Body of pancreas (tissue), 4 donors: ENCODE measurements around the gene SLC22A23. TPM values are rescaled to one million over a fixed set of nuclear protein-coding genes. Genes with fewer than 3 reads are reported as not detected.
A peak's percentile ranks its signal among the peaks of the same experiment; 100 is the strongest.

Experiments
- ATAC-seq: fragments of 150-250 bp; one replicate; pipeline ENCODE4 v1.9.1; 2016
- DNase-seq, 4 donors: peaks; one replicate each; pipeline ENCODE4 v3.0.0-alpha.2; 2019
- H3K27ac ChIP-seq, 4 donors: fragments of 200-600 bp; sonication (generic); 1 replicate in 3 of 4; 2 replicates in 1 of 4; pipeline versions ENCODE4 v1.5.1 to v1.6.1; 2016 to 2019; ENCODE audit warnings: mild to moderate bottlenecking in 1 of 4, mixed read lengths in 1 of 4, moderate library complexity in 1 of 4
- H3K27me3 ChIP-seq, 2 donors: fragments of 200-600 bp; sonication (generic); one replicate each; pipeline ENCODE4 v1.6.0; 2016; ENCODE audit warnings: mild to moderate bottlenecking in 1 of 2
- H3K36me3 ChIP-seq, 2 donors: fragments of 200-600 bp; sonication (generic); replicated peaks in 1 of 2; 2 replicates each; pipeline ENCODE4 v1.5.1; 2016; ENCODE audit warnings: low read depth in 2 of 2; ENCODE audit not compliant: insufficient read depth in 1 of 2
- H3K4me1 ChIP-seq: fragments of 200-600 bp; sonication (generic); one replicate; pipeline ENCODE4 v1.6.0; 2016
- H3K4me3 ChIP-seq, 2 donors: fragments of 200-600 bp; sonication (generic); 1 replicate in 1 of 2; 2 replicates in 1 of 2; pipeline ENCODE4 v1.5.1; 2016 to 2019
- H3K9me3 ChIP-seq, 3 donors: fragments of 200-600 bp; sonication (generic); 1 replicate in 2 of 3; 2 replicates in 1 of 3; pipeline ENCODE4 v1.5.1; 2016
- CTCF ChIP-seq, 7 experiments: fragments of 450-650 bp in 4 of 7; fragments of 200-600 bp in 3 of 7; sonication (generic) in 3 of 7; IDR thresholded peaks; one replicate each; pipeline ENCODE4 v1.5.1; 2016 to 2019; ENCODE audit warnings: antibody characterized with exemption in 7 of 7
- POLR2A ChIP-seq, 3 donors: fragments of 450-650 bp; IDR thresholded peaks; one replicate each; pipeline ENCODE4 v1.6.1; 2016; ENCODE audit warnings: antibody characterized with exemption in 3 of 3, mild to moderate bottlenecking in 2 of 3
- whole genome bisulfite sequencing, 2 donors: methylation state at CpG; one replicate each; pipeline ENCODE4 v1.1.5; 2017; 5-methylcytosine and 5-hydroxymethylcytosine counted together
- intact Hi-C: fragments of 100-400 bp; cut with DNase I; formaldehyde crosslinking; loops from one replicate; pipeline ENCODE4 v1.15.1; 2023
- total RNA-seq, 2 donors: library from RNA; depleted of rRNA; stranded (reverse); fragments of >200 nt; gene quantifications; one replicate each; pipeline ENCODE4 v1.1.0, GENCODE V29; 2016

The SLC22A23 gene
- total RNA-seq, 2 donors from 2014 or later: 20.4 to 32.2 TPM

GRCh38 chr6:3287976-3288707 lies 168.7 kb downstream of the SLC22A23 start:
- H3K9me3 ChIP-seq: no peaks in the 10 kb centered on the region
- ATAC-seq: no peak
- no peaks in the 10 kb centered on the region for H3K27me3 ChIP-seq
- intact Hi-C loops: loop anchor here (10.0 kb wide), 2 partner anchors 167 to 227 kb away; partner anchors contain the start of gene SLC22A23
- WGBS, 2 donors: 77 to 83% methylated on average over 17 of the region's 17 CpGs
- no peak overlapping the region for H3K27ac ChIP-seq
- no peaks in the 10 kb centered on the region for H3K4me1 ChIP-seq
- no peak for TF ChIP-seq POLR2A (IDR thresholded peaks at IDR 0.05)
- no peak for TF ChIP-seq CTCF (IDR thresholded peaks at IDR 0.05)
- peak in 1 of 4 donors; percentile 8 for DNase-seq
- no peak overlapping the region for H3K4me3 ChIP-seq
- H3K36me3 ChIP-seq: peaks cover 0 to 2% of the 10 kb centered on the region in 2 donors

- H3K36me3 ChIP-seq: peaks cover 0 to 4% of the 10 kb centered on the region in 2 donors
- TF ChIP-seq CTCF (IDR thresholded peaks at IDR 0.05) (no peak), POLR2A (IDR thresholded peaks at IDR 0.05) (no peak)
- DNase-seq (peak in 1 of 4 donors; percentile 20), ATAC-seq (no peak)
- no peak overlapping the region for H3K27ac ChIP-seq
- 83 to 84% methylated on average over 9 of the region's 9 CpGs for WGBS, 2 donors
- no peaks in the 10 kb centered on the region for H3K4me1 ChIP-seq
- H3K27me3 ChIP-seq: no peaks in the 10 kb centered on the region
- H3K9me3 ChIP-seq: no peaks in the 10 kb centered on the region
- no peak overlapping the region for H3K4me3 ChIP-seq
- intact Hi-C loops: loop anchor here (10.0 kb wide), 2 partner anchors 167 to 227 kb away; partner anchors contain the start of gene SLC22A23
These were observed 169.5 kb downstream of the SLC22A23 start for GRCh38 chr6:3287308-3287707.

GRCh38 chr6:3286641-3287171 lies 170.1 kb downstream of the SLC22A23 start:
- 92 to 95% methylated on average over 11 to 24 of the region's 24 CpGs for WGBS, 2 donors
- no peaks in the 10 kb centered on the region for H3K9me3 ChIP-seq
- no peaks in the 10 kb centered on the region for H3K4me1 ChIP-seq
- no peak overlapping the region for H3K4me3 ChIP-seq
- intact Hi-C loops: loop anchor here (10.0 kb wide), 2 partner anchors 168 to 228 kb away; partner anchors contain the start of gene SLC22A23
- DNase-seq (peak in 1 of 4 donors; percentile 10), ATAC-seq (no peak)
- no peak overlapping the region for H3K27ac ChIP-seq
- H3K36me3 ChIP-seq: peaks cover 0 to 4% of the 10 kb centered on the region in 2 donors
- TF ChIP-seq CTCF (IDR thresholded peaks at IDR 0.05) (no peak), POLR2A (IDR thresholded peaks at IDR 0.05) (no peak)
- H3K27me3 ChIP-seq: no peaks in the 10 kb centered on the region

GRCh38 chr6:3285732-3286131 lies 171.1 kb downstream of the SLC22A23 start:
- intact Hi-C loops: loop anchor here (10.0 kb wide), 2 partner anchors 169 to 229 kb away; partner anchors contain the start of gene SLC22A23
- TF ChIP-seq POLR2A (IDR thresholded peaks at IDR 0.05): no peak
- no peak for TF ChIP-seq CTCF (IDR thresholded peaks at IDR 0.05)
- Histone ChIP-seq H3K27ac (no peak overlapping the region), H3K4me1 (no peaks in the 10 kb centered on the region), H3K9me3 (no peaks in the 10 kb centered on the region), H3K27me3 (no peaks in the 10 kb centered on the region), H3K4me3 (no peak overlapping the region), H3K36me3 (peaks cover 0 to 4% of the 10 kb centered on the region in 2 donors)
- DNase-seq (peak in 1 of 4 donors; percentile 7), ATAC-seq (no peak)
- WGBS, 2 donors: 84 to 85% methylated on average over 11 to 13 of the region's 14 CpGs
